H7 (cell line): ENCODE measurements around the gene ZNF445. TPM values are rescaled to one million over a fixed set of nuclear protein-coding genes. Genes with fewer than 3 reads are reported as not detected.
"Not testable (repeated sequence)": the region's sequence is repeated elsewhere in the genome, so short reads cannot be mapped to it uniquely, and the experiment has no call there.

Experiments used
- DNase-seq: peaks from one replicate; pipeline ENCODE4 v3.0.0; 2012
- H3K27me3 ChIP-seq: 2 replicates; pipeline ENCODE4 v1.6.0; 2011; ENCODE audit warnings: mild to moderate bottlenecking, low read length; ENCODE audit not compliant: control insufficient read depth, insufficient read depth
- H3K36me3 ChIP-seq: replicated peaks from 2 replicates; pipeline ENCODE4 v1.5.1; 2011; ENCODE audit warnings: low read length; ENCODE audit not compliant: control insufficient read depth, insufficient read depth
- H3K4me3 ChIP-seq: 2 replicates; pipeline ENCODE4 v1.5.1; 2011; ENCODE audit warnings: low read depth, mild to moderate bottlenecking, control low read depth, low read length, moderate library complexity; ENCODE audit not compliant: insufficient read depth
- total RNA-seq: library from RNA; depleted of rRNA; stranded (reverse); fragments of >200 nt; shearing (Covaris generic); gene quantifications from 2 replicates; pipeline ENCODE4 v1.2.3, GENCODE V29; 2014

ZNF445 gene
- total RNA-seq, 1 experiment from 2014 or later = 7.1 TPM

GRCh38 chr3:44499149-44499898 is 21.9 kb upstream of the ZNF445 start:
- Histone ChIP-seq H3K27me3 (no peaks in the 10 kb centered on the region), H3K4me3 (no peak overlapping the region), H3K36me3 (peaks cover 3% of the 10 kb centered on the region)
- no peak for DNase-seq

DNA sequence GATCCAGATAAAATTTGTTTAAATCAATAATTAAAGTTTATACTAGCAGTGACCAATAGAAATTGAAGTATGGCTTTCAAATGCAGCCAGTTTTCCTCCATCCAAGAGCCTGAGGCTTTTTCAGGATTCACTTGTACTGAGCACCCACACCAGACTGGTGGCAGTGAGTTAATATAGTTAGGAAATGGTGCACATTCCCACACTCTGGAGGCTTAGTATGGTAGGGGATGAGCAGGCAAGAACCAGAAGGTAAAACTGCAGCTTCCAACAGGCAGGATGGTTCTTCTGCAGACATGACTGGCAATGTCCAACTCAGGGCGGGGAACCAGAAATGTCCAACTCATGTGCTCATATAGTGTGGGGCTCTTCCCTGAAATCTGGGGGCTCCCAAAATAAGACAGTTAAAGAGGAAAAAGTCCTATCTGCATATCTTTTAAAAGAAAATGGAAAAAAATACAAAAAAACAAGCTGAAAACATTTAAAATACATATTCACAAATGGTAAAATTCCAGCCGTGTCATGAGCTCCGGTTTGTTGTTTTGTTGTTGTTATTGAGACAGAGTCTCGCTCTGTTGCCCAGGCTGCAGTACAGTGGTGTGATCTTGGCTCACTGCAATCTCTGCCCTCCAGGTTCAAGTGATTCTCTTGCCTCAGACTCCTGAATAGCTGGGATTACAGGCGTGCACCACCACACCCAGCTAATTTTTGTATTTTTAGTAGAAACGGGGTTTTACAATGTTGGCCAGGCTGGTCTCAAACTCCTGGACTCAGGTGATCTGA is 18.4 kb upstream of the ZNF445 start:
- Histone ChIP-seq H3K27me3 (no peaks in the 10 kb centered on the region), H3K4me3 (no peak overlapping the region), H3K36me3 (no peaks in the 10 kb centered on the region; the same call in none of the 2 replicates)
- DNase-seq = no peak

DNA sequence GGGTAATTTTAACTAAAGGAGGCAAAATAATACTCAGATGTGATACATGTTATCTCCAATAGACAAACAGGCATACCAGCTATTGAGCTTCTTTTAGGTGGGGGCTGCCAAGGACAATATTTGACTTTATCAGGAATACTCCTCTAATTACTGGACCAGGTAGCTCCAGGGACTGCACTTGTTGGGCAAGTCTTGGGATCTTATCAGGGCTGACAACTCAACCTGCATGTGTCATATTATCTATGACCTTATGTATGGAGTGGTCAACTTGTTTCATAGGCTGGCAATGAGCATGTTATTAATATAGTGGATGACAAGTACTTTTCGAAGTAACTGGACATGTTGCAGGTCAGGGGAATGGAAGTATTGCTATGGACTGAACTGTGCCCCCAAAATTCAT is 15.0 kb upstream of the ZNF445 start:
- H3K36me3 ChIP-seq = no peaks in the 10 kb centered on the region; the same call in 1 of the 2 replicates

DNA sequence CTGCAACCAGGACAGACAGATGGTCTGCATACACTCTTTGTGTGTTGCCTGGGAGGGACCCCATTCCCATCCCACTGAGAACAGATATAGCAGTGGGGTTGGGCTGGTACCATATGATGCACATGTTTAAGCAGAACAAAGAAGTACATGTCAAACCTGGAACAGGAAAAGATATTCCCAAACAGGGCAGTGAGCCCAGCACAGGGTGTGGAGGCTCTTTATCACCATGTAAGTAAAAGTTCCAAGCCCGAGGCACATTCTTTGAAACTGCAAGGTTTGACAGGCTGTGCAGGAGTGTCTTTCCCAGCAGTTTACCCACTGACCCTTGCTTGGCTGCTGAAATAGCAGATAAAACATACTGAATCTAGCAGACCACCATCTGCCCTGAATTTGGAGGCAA is 5.3 kb upstream of the ZNF445 start:
- H3K36me3 ChIP-seq = no peaks in the 10 kb centered on the region
- no peak overlapping the region for H3K4me3 ChIP-seq
- DNase-seq = no peak
- H3K27me3 ChIP-seq = no peaks in the 10 kb centered on the region

More for the DNA sequence above, 15.0 kb upstream of the ZNF445 start:
- no peak for DNase-seq
- no peaks in the 10 kb centered on the region for H3K27me3 ChIP-seq
- H3K4me3 ChIP-seq = no peak overlapping the region

- Histone ChIP-seq H3K36me3 (no peaks in the 10 kb centered on the region), H3K4me3 (no peak overlapping the region), H3K27me3 (no peaks in the 10 kb centered on the region)
- no peak for DNase-seq
Observed at GRCh38 chr3:44478606-44479094, 1.2 kb upstream of the ZNF445 start.

DNA sequence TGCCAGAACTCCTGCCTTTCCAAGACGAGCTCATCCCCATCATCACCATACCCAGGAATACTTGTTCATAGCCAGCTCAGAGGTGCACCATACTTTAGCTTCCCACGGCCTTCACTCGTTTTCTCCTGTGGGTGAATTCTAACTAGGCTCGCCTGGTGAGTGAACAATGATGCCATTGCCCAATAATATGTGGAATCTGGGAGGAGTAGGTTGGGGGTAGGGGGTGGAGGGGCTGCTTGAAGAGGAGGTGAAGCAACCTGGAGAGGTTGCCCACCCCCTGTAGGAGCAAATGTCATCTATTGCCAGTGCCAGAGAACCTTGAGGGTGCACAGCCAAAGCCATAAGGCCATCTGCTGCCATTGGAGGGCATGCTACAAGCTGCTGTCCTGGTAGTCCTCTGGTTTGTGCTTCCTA is 592 bp upstream of the ZNF445 start:
- peak; percentile 12 for DNase-seq
- Histone ChIP-seq H3K27me3 (no peaks in the 10 kb centered on the region), H3K36me3 (no peaks in the 10 kb centered on the region), H3K4me3 (peak overlapping the region; percentile 51)

- no peak for DNase-seq
- Histone ChIP-seq H3K4me3 (peak overlapping the region; percentile 51), H3K36me3 (no peaks in the 10 kb centered on the region), H3K27me3 (no peaks in the 10 kb centered on the region)
Observed at GRCh38 chr3:44476963-44477311, 533 bp downstream of the ZNF445 start.

- no peaks in the 10 kb centered on the region for H3K27me3 ChIP-seq
- no peak overlapping the region for H3K4me3 ChIP-seq
- no peak for DNase-seq
- H3K36me3 ChIP-seq = no peaks in the 10 kb centered on the region
Observed at GRCh38 chr3:44476181-44476611, 1.3 kb downstream of the ZNF445 start.

GRCh38 chr3:44474886-44475285 is 2.6 kb downstream of the ZNF445 start:
- H3K36me3 ChIP-seq, H3K4me3 ChIP-seq, H3K27me3 ChIP-seq, DNase-seq: not testable (repeated sequence)

DNA sequence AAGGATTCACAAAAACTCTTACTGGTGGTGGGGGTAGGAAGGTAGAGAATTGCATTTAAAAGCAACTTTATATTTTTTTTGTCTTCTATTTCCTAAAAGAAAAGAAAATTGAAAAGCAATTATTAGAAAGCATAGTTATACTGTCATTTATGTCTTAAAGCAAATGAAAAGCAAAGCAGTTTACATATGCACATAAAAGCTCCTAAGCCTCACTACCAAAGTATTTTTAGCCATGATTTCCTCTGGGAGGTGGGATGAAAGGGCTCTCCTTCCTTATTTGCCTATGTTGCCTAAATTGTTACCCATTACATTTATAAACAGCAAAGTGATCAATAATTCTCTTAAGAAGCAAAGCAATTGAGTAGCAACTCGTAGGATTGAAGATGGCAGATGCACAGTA is 7.0 kb downstream of the ZNF445 start:
- H3K36me3 ChIP-seq = no peaks in the 10 kb centered on the region; the same call in 1 of the 2 replicates
- DNase-seq = no peak
- H3K27me3 ChIP-seq = no peaks in the 10 kb centered on the region
- no peak overlapping the region for H3K4me3 ChIP-seq

DNA sequence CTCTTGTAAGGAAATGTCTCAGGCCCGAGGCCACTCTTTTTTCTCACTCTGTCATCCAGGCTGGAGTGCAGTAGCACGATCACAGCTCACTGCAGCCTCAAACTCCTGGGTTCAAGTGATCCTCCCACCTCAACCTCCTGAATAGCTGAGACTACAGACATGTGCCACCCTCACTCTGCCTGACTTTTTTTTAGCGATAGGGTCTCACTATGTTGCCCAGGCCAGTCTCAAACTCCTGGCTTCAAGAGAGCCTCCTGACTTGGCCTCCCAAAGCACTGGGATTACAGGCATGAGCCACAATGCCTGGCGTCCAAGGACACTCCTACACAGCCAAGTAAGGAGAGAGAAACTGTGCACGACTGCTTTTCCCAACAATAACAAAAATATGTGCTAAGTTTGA is 7.6 kb downstream of the ZNF445 start:
- DNase-seq = no peak
- H3K27me3 ChIP-seq = no peaks in the 10 kb centered on the region
- no peak overlapping the region for H3K4me3 ChIP-seq
- no peaks in the 10 kb centered on the region; the same call in 1 of the 2 replicates for H3K36me3 ChIP-seq

DNA sequence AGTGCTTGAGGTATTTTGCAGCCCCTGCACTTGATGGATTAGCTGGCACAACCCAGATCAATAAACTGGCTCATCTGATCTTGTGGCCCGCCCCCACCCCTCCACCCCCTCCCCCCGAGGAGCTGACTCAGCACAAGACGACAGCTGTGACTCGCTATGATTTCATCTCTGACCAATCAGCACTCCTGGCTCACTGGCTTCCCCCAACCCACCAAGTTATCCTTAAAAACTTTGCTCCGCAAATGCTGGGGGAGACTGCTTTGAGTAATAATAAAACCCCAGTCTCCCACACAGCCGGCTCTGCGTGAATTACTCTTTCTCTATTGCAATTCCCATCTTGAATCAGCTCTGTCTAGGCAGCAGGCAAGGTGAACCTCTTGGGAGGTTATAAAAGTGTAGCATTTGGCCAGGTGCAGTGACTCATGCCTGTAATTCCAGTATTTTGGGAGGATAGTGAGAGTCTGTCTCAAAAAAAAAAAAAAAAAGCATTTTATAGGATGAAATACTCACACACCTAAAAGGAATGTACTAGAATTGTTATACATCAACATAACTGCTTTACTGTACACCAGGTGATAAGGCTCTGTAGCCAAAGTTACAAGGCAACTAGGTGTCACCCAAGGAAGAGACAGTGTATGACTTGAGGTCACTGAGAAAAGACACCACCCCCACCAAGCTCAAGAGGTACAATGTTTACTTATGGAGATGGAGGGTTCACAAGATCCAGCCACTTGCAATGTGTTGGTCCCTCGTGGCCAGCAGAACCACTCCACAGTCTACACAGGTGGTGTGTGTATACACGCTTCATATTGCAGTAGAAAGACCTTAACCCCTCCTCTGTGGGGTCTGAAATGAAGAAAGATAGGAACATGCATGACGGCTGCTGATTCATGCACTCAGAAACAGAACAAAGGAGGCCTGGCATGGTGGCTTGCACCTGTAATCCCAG is 8.6 kb downstream of the ZNF445 start:
- no peaks in the 10 kb centered on the region for H3K27me3 ChIP-seq
- no peak overlapping the region for H3K4me3 ChIP-seq
- DNase-seq = peak; percentile 43
- no peaks in the 10 kb centered on the region; the same call in 1 of the 2 replicates for H3K36me3 ChIP-seq

DNA sequence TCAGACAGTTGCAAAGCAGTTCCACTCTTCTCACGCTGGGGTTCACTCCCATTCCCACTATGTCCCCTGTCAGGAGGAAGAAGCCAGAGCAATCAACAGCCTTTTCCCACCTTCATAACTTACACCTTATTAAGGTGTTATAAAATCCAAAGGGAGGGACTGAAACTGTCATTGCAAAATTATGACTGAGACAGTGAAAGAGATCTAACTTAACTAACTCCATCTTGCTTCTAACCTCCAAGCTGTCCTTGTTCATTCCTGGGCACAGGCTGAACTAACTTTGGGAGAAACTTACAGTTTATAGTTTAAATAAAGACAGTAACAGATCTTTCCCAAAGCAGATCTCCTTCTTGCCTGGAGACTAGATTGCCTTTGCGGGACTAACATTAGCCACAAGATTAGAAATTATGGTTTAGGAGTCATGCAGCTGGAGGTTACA is 9.4 kb downstream of the ZNF445 start:
- not testable (repeated sequence) for H3K27me3 ChIP-seq, H3K4me3 ChIP-seq, DNase-seq, H3K36me3 ChIP-seq

GRCh38 chr3:44467241-44467640 is 10.2 kb downstream of the ZNF445 start:
- no peak for DNase-seq
- H3K36me3 ChIP-seq = peaks cover 4% of the 10 kb centered on the region
- H3K27me3 ChIP-seq = no peaks in the 10 kb centered on the region
- H3K4me3 ChIP-seq = no peak overlapping the region
